ENCODE measurements around the gene KLC1.

DNA sequence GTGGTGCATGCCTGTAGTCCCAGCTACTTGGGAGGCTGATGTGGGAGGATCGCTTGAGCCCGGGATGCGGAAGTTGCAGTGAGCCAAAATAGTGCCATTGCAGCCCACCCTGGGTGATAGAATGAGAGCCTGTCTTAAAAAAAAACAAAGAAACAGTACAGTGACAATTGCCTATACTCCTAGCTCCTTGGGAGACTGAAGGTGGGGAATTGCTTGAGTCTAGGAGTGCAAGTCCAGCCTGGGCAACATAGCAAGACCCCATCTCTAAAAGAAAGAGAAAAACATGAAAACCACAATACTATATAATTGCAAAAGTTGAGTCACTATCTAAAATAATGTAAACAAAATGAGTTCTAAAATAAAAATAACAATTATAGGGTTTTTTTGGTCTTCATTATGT lies 20.0 kb downstream of the KLC1 start:
- TF ChIP-seq, protein P1, sequence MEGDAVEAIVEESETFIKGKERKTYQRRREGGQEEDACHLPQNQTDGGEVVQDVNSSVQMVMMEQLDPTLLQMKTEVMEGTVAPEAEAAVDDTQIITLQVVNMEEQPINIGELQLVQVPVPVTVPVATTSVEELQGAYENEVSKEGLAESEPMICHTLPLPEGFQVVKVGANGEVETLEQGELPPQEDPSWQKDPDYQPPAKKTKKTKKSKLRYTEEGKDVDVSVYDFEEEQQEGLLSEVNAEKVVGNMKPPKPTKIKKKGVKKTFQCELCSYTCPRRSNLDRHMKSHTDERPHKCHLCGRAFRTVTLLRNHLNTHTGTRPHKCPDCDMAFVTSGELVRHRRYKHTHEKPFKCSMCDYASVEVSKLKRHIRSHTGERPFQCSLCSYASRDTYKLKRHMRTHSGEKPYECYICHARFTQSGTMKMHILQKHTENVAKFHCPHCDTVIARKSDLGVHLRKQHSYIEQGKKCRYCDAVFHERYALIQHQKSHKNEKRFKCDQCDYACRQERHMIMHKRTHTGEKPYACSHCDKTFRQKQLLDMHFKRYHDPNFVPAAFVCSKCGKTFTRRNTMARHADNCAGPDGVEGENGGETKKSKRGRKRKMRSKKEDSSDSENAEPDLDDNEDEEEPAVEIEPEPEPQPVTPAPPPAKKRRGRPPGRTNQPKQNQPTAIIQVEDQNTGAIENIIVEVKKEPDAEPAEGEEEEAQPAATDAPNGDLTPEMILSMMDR (IDR thresholded peaks at IDR 0.05; ENCODE audit: low read depth, low read length, poor library complexity, severe bottlenecking) = no peak
- no peak for TF ChIP-seq EZH2phosphoT487 (IDR thresholded peaks at IDR 0.05; ENCODE audit: borderline replicate concordance, low read length)

All from DOHH2 (cell line).